ENCODE data around the gene XAF1. TPM values are rescaled to one million over a fixed set of nuclear protein-coding genes. Genes with fewer than 3 reads are reported as not detected.
A peak's percentile ranks its signal among the peaks of the same experiment; 100 is the strongest.

The XAF1 gene
- 1 to 10 TPM; 3.0 to 4.6 (median 3.7) TPM for total RNA-seq (2021; fragmentation: NEBNext Ultra II Directional; extraction: Animal tissue kit (Norgen Biotek cat#: 25700))
- long read RNA-seq, partial matches to known transcripts = 0 of 2 reads
- long read RNA-seq, other reads (novel, unspliced or antisense) = 1 of 2 reads

- no peak for TF ChIP-seq CTCF (IDR thresholded peaks at IDR 0.05)
- DNase-seq = peak; percentile 25
- Mint-ChIP-seq H3K4me3 (peak within 1 kb of the TSS; percentile 91), H3K4me1 (ENCODE audit: low read depth) (peaks cover 51% of the 10 kb centered on the region), H3K27me3 (ENCODE audit: insufficient read depth) (no peaks in the 10 kb centered on the region; the same call in 1 of the 2 replicates), H3K27ac (peak within 1 kb of the TSS; percentile 90), H3K9me3 (no peaks in the 10 kb centered on the region), H3K36me3 (ENCODE audit: low read depth) (no peaks in the 10 kb centered on the region)
Measured at GRCh38 chr17:6755731-6756184, at the start of gene XAF1. TSS of gene XAF1 (plus strand) at chr17:6756046. CDS start at chr17:6756079, 33 bp downstream.

GRCh38 chr17:6706499-6706898 is 49.3 kb upstream of the XAF1 start:
- Mint-ChIP-seq H3K4me3 (no peak overlapping the region), H3K4me1 (ENCODE audit: low read depth) (no peaks in the 10 kb centered on the region), H3K36me3 (ENCODE audit: low read depth) (no peaks in the 10 kb centered on the region), H3K9me3 (no peaks in the 10 kb centered on the region), H3K27ac (no peak overlapping the region), H3K27me3 (ENCODE audit: insufficient read depth) (peaks cover 46% of the 10 kb centered on the region)
- no peak for DNase-seq
- TF ChIP-seq CTCF (IDR thresholded peaks at IDR 0.05) = no peak

GRCh38 chr17:6706996-6707395 is 48.9 kb upstream of the XAF1 start:
- Mint-ChIP-seq H3K27me3 (ENCODE audit: insufficient read depth) (peaks cover 42% of the 10 kb centered on the region), H3K4me1 (ENCODE audit: low read depth) (no peaks in the 10 kb centered on the region), H3K9me3 (no peaks in the 10 kb centered on the region), H3K4me3 (no peak overlapping the region), H3K36me3 (ENCODE audit: low read depth) (no peaks in the 10 kb centered on the region), H3K27ac (no peak overlapping the region)
- DNase-seq = no peak
- TF ChIP-seq CTCF (IDR thresholded peaks at IDR 0.05) = no peak

GRCh38 chr17:6708357-6708961 is 47.4 kb upstream of the XAF1 start:
- Mint-ChIP-seq H3K27me3 (ENCODE audit: insufficient read depth) (peaks cover 42% of the 10 kb centered on the region), H3K4me3 (no peak overlapping the region), H3K9me3 (no peaks in the 10 kb centered on the region), H3K36me3 (ENCODE audit: low read depth) (no peaks in the 10 kb centered on the region), H3K4me1 (ENCODE audit: low read depth) (no peaks in the 10 kb centered on the region), H3K27ac (no peak overlapping the region)
- TF ChIP-seq CTCF (IDR thresholded peaks at IDR 0.05) = no peak
- no peak for DNase-seq

GRCh38 chr17:6710317-6710716 is 45.5 kb upstream of the XAF1 start:
- Mint-ChIP-seq H3K27me3 (ENCODE audit: insufficient read depth) (peaks cover 48% of the 10 kb centered on the region), H3K4me1 (ENCODE audit: low read depth) (no peaks in the 10 kb centered on the region), H3K27ac (no peak overlapping the region), H3K9me3 (peaks cover 4% of the 10 kb centered on the region; the same call in 1 of the 2 replicates), H3K4me3 (no peak overlapping the region), H3K36me3 (ENCODE audit: low read depth) (no peaks in the 10 kb centered on the region; the same call in 1 of the 2 replicates)
- DNase-seq = no peak
- TF ChIP-seq CTCF (IDR thresholded peaks at IDR 0.05) = no peak
